OCI-LY1 (cell line): ENCODE results near the gene TIMP3.

ENCODE experiments used
- H2AFZ ChIP-seq: fragments of 200-600 bp; sonication (generic), shearing (Covaris generic); 2 replicates; pipeline ENCODE4 v1.6.0; 2014; ENCODE audit warnings: antibody characterized with exemption, mild to moderate bottlenecking, low read length
- H3F3A ChIP-seq: fragments of 200-600 bp; sonication (generic), shearing (Covaris generic); 2 replicates; pipeline ENCODE4 v1.6.0; 2014; ENCODE audit warnings: mild to moderate bottlenecking, antibody characterized with exemption, low read length, moderate library complexity; ENCODE audit not compliant: insufficient read depth
- H3K27ac ChIP-seq: fragments of 200-600 bp; sonication (generic); 2 replicates; pipeline ENCODE4 v1.5.1; 2014; ENCODE audit warnings: low read length, mixed run types, mild to moderate bottlenecking, low read depth; ENCODE audit not compliant: poor library complexity, severe bottlenecking
- H3K27me3 ChIP-seq: fragments of 200-600 bp; sonication (generic); 2 replicates; pipeline ENCODE4 v1.6.0; 2014; ENCODE audit warnings: antibody characterized with exemption, mild to moderate bottlenecking, low read length, moderate library complexity; ENCODE audit not compliant: insufficient read depth
- H3K36me3 ChIP-seq: fragments of 200-600 bp; sonication (generic); 2 replicates; pipeline ENCODE4 v1.6.1; 2014; ENCODE audit warnings: mild to moderate bottlenecking, antibody characterized with exemption, low read length, moderate library complexity, mixed read lengths; ENCODE audit not compliant: insufficient read depth
- H3K4me1 ChIP-seq: fragments of 200-600 bp; sonication (generic); 2 replicates; pipeline ENCODE4 v1.5.1; 2014; ENCODE audit warnings: mild to moderate bottlenecking, low read length, moderate library complexity; ENCODE audit not compliant: insufficient read depth, severe bottlenecking
- H3K4me2 ChIP-seq: fragments of 200-600 bp; sonication (generic), shearing (Covaris generic); 2 replicates; pipeline ENCODE4 v1.6.1; 2014; ENCODE audit warnings: low read length
- H3K4me3 ChIP-seq: fragments of 200-600 bp; sonication (generic); 2 replicates; pipeline ENCODE4 v1.5.1; 2014; ENCODE audit warnings: low read length, low read depth, mild to moderate bottlenecking, mixed read lengths; ENCODE audit not compliant: poor library complexity, severe bottlenecking
- H3K79me2 ChIP-seq: fragments of 200-600 bp; shearing (Covaris generic); 2 replicates; pipeline ENCODE4 v1.6.1; 2016; ENCODE audit warnings: mixed run types, low read length, mixed read lengths; ENCODE audit not compliant: insufficient read depth
- H3K9ac ChIP-seq: fragments of 200-600 bp; sonication (generic), shearing (Covaris generic); 2 replicates; pipeline ENCODE4 v1.6.1; 2014; ENCODE audit warnings: mild to moderate bottlenecking, low read length, mixed read lengths
- H3K9me2 ChIP-seq: fragments of 200-600 bp; sonication (generic), shearing (Covaris generic); 2 replicates; pipeline ENCODE4 v1.6.1; 2014; ENCODE audit warnings: low read depth, mild to moderate bottlenecking, low read length, mixed read lengths
- H3K9me3 ChIP-seq: fragments of 200-600 bp; shearing (Covaris generic); 2 replicates; pipeline ENCODE4 v1.6.1; 2014; ENCODE audit warnings: low read length, mixed read lengths
- H4K20me1 ChIP-seq: fragments of 200-600 bp; sonication (generic), shearing (Covaris generic); 2 replicates; pipeline ENCODE4 v1.6.0; 2016; ENCODE audit warnings: mild to moderate bottlenecking, low read length; ENCODE audit not compliant: insufficient read depth
- EZH2 ChIP-seq: fragments of 200-600 bp; sonication (generic), shearing (Covaris generic); IDR thresholded peaks from 2 replicates; pipeline ENCODE4 v1.8.0; 2017; ENCODE audit warnings: borderline replicate concordance, mixed run types, mild to moderate bottlenecking, antibody characterized with exemption, low read length, moderate library complexity, mixed read lengths
- TF ChIP-seq, protein P1 (sequence below): fragments of 200-600 bp; sonication (generic), shearing (Covaris generic); IDR thresholded peaks from 2 replicates; pipeline ENCODE4 v1.5.1; 2017; ENCODE audit warnings: mild to moderate bottlenecking, antibody characterized with exemption, low read length, moderate library complexity, mixed read lengths

TIMP3 gene

DNA sequence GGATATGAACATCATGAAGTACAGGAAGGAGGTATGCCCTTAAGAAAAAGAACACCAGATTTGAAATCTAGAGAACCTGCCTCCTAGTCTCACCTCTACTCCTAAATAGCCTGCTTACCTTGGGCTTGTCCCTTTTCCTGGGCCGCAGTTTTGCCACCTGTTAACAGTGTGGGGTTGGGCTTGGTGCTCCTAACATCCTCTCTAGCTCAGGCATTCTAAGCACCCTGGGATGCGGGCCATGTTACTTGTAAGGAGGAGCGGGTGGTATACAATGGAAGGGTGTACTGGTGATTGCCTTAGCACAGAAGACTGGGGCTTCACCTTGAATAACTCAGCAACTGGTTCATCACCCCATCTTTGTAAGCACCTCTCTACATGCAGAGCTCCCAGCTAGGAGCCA lies 48.7 kb downstream of the TIMP3 start:
- no peak overlapping the region for H3K9ac ChIP-seq
- H3K9me2 ChIP-seq, result no peaks in the 10 kb centered on the region
- no peaks in the 10 kb centered on the region for H3F3A ChIP-seq
- no peaks in the 10 kb centered on the region for H4K20me1 ChIP-seq
- no peaks in the 10 kb centered on the region; the same call in 1 of the 2 replicates for H3K27me3 ChIP-seq
- H3K9me3 ChIP-seq, result no peaks in the 10 kb centered on the region
- no peaks in the 10 kb centered on the region for H3K79me2 ChIP-seq
- TF ChIP-seq EZH2, result no peak
- TF ChIP-seq, protein P1, sequence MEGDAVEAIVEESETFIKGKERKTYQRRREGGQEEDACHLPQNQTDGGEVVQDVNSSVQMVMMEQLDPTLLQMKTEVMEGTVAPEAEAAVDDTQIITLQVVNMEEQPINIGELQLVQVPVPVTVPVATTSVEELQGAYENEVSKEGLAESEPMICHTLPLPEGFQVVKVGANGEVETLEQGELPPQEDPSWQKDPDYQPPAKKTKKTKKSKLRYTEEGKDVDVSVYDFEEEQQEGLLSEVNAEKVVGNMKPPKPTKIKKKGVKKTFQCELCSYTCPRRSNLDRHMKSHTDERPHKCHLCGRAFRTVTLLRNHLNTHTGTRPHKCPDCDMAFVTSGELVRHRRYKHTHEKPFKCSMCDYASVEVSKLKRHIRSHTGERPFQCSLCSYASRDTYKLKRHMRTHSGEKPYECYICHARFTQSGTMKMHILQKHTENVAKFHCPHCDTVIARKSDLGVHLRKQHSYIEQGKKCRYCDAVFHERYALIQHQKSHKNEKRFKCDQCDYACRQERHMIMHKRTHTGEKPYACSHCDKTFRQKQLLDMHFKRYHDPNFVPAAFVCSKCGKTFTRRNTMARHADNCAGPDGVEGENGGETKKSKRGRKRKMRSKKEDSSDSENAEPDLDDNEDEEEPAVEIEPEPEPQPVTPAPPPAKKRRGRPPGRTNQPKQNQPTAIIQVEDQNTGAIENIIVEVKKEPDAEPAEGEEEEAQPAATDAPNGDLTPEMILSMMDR, result no peak
- H2AFZ ChIP-seq, result no peak overlapping the region
- H3K4me3 ChIP-seq, result no peak overlapping the region
- no peak overlapping the region for H3K27ac ChIP-seq
- no peaks in the 10 kb centered on the region for H3K36me3 ChIP-seq
- no peak overlapping the region for H3K4me2 ChIP-seq
- H3K4me1 ChIP-seq, result no peaks in the 10 kb centered on the region

DNA sequence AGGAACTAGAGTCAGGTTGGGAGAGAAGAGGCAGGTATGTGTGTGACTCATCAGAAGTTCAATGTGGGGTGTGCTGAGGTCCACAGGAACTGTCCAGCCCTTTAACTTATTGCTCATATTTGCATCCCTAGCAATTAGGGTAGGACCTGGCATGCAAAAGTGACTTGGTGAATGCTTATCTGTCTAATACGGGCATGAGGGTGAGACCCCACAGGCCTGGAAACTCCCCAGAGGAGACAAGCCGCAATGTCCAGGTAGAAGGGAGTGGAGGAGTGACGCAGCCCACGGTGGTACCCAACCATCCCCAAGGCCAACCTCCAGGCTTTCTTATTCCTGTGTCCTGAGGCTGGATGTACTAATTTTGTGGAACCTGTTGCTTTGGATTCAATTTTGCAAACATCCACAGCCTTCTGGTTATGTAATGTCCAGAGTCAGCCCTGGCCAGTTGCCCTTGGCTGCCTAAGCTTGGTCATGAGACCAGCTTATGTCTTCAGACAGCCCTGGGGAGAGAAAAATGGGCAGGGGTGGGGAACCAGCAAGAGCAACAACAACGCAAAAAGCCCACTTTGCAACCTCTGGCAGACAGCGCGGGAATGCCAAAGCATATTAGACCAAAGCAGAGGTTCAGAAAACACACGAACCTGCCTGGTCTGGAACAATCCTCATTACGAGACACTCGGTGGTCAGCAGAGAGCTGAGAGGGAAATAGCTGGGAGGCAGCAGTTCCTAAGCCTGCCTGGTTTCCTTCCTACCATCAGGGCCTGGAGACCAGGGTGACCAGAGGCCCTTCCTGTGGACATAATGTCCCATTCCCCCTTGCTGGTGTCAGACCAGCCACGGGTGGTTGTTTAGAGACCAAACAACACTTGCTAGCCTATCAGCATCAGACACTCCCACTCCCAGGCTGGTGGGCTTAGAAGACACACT lies 49.3 kb downstream of the TIMP3 start:
- no peaks in the 10 kb centered on the region for H3K36me3 ChIP-seq
- no peaks in the 10 kb centered on the region for H3F3A ChIP-seq
- H3K4me1 ChIP-seq, result no peaks in the 10 kb centered on the region
- no peaks in the 10 kb centered on the region for H3K9me3 ChIP-seq
- H4K20me1 ChIP-seq, result no peaks in the 10 kb centered on the region
- no peak overlapping the region for H3K27ac ChIP-seq
- no peaks in the 10 kb centered on the region; the same call in 1 of the 2 replicates for H3K27me3 ChIP-seq
- H2AFZ ChIP-seq, result no peak overlapping the region
- TF ChIP-seq, protein P1, result no peak
- no peak for TF ChIP-seq EZH2
- no peak overlapping the region for H3K9ac ChIP-seq
- H3K4me2 ChIP-seq, result no peak overlapping the region
- no peaks in the 10 kb centered on the region for H3K79me2 ChIP-seq
- H3K4me3 ChIP-seq, result no peak overlapping the region
- H3K9me2 ChIP-seq, result no peaks in the 10 kb centered on the region

DNA sequence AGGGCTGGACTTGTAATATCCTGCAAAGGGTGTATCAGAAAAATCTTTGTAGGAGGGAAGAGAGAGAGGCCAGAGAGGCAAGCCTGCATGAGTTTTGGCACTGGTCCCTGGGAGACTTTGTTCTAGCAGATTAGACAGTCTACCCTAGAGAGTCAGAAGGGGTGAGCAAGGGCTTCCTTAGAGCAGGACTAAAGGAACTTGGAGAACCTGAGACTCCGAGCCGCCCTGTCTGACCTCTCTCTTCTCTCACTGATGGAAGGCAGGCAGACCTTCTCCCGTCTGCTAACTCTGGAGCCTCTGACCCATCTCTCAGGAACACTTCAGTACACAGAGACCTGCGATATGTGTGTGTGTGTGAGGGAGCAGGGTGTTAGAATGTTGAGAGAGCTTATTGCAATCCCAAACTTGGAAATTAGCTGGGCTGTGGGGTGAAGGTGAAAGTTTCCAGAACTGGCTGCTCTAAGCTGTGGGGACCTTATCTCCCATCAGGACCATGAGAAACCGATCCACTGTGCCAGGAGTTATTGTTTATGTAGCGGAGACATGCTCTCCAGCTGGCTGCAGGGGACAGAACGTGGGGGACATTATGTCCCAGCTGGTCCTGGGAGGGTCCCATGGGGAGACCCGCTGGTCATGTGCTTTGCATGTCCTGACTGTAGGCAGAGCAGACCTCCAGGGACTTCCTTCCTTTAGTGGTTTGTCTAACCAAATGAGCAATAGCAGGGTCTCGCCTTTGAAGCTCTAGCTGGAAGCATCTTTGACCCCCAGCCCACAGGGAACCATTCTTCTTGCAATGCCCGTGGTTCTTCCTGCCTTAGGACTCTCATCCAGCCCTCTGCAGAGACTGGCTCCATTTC lies 51.1 kb downstream of the TIMP3 start:
- no peak overlapping the region for H3K4me2 ChIP-seq
- TF ChIP-seq, protein P1, result no peak
- no peak for TF ChIP-seq EZH2
- no peaks in the 10 kb centered on the region for H4K20me1 ChIP-seq
- no peak overlapping the region for H3K4me3 ChIP-seq
- H3K27ac ChIP-seq, result no peak overlapping the region
- no peaks in the 10 kb centered on the region for H3K9me3 ChIP-seq
- no peaks in the 10 kb centered on the region; the same call in 1 of the 2 replicates for H3K27me3 ChIP-seq
- no peak overlapping the region for H3K9ac ChIP-seq
- H3K36me3 ChIP-seq, result no peaks in the 10 kb centered on the region
- H3K9me2 ChIP-seq, result no peaks in the 10 kb centered on the region
- no peaks in the 10 kb centered on the region for H3K4me1 ChIP-seq
- H2AFZ ChIP-seq, result no peak overlapping the region
- no peaks in the 10 kb centered on the region for H3K79me2 ChIP-seq
- no peaks in the 10 kb centered on the region for H3F3A ChIP-seq
